ENCODE data around the gene FRMD5. TPM values are rescaled to one million over a fixed set of nuclear protein-coding genes. Genes with fewer than 3 reads are reported as not detected.

The FRMD5 gene
- total and polyA plus RNA-seq, 2 donors, result 0.32 to 2.9 TPM

GRCh38 chr15:43911235-43911781, 283.8 kb downstream of the FRMD5 start:
- H3K4me1 ChIP-seq (ENCODE audit: insufficient read depth), result no peaks in the 10 kb centered on the region
- H3K4me3 ChIP-seq (ENCODE audit: low read depth, low read length), result no peak overlapping the region
- no peak overlapping the region for H3K27ac ChIP-seq (ENCODE audit: low read depth)
- no peaks in the 10 kb centered on the region for H3K36me3 ChIP-seq (ENCODE audit: insufficient read depth)
- DNase-seq (ENCODE audit: extremely low spot score), result peak; percentile 11
- 68% methylated on average over 4 of the region's 4 CpGs for WGBS

DNA sequence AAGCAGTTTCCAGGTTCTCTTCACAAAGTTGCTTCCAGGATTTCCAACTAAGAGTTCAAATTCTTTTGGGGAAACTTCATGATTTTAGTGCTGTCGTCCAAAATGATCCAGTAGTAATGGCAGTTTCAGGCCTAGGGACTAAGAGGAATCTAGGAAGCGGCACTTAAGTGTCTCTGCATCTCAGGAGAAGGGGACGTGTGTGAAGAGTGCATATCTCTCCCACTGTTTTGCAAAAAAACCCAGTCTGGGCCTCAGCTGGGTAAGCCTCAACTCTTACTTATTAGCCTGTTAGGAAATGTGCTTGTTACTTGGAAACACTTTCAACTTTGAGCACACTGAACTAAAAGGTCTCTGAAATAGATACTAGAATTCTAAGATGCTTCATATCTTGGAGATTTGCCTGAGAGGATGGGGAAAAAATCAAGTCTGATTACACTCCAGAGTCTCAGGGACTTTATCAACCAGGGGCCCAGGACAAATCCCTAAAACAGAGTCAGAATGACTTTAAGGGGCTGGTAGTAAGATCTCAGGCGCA, 286.5 kb downstream of the FRMD5 start:
- no peak overlapping the region for H3K27ac ChIP-seq (ENCODE audit: low read depth)
- WGBS, result 71% methylated on average over 4 of the region's 4 CpGs

DNA sequence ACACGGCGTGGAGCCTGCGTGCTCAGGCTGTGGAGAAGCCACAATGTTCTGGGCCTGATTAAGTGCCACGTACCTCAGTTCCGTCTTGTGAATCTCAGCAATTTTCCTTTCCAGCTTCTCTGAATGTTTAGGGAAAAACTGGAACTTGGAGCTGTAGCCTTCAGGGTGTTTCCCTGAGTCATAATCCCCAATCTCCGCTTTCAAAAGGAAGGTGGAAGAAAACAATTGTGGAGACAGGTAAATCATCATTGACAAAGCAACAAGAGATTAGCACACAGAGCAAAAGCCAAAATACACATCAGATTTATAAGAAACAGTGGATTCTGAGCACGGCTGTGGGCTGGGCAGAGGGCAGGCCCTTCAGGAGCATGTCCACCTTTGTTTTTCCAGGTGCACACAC, 289.3 kb downstream of the FRMD5 start:
- Histone ChIP-seq H3K36me3 (ENCODE audit: insufficient read depth) (no peaks in the 10 kb centered on the region), H3K4me3 (ENCODE audit: low read depth, low read length) (no peak overlapping the region), H3K27ac (ENCODE audit: low read depth) (no peak overlapping the region), H3K4me1 (ENCODE audit: insufficient read depth) (no peaks in the 10 kb centered on the region)
- WGBS, result 94% methylated on average over 7 of the region's 7 CpGs
- DNase-seq (ENCODE audit: extremely low spot score), result no peak

More for the DNA sequence above, 286.5 kb downstream of the FRMD5 start:
- no peaks in the 10 kb centered on the region for H3K36me3 ChIP-seq (ENCODE audit: insufficient read depth)
- DNase-seq (ENCODE audit: extremely low spot score), result no peak
- H3K4me1 ChIP-seq (ENCODE audit: insufficient read depth), result no peaks in the 10 kb centered on the region
- H3K4me3 ChIP-seq (ENCODE audit: low read depth, low read length), result no peak overlapping the region

DNA sequence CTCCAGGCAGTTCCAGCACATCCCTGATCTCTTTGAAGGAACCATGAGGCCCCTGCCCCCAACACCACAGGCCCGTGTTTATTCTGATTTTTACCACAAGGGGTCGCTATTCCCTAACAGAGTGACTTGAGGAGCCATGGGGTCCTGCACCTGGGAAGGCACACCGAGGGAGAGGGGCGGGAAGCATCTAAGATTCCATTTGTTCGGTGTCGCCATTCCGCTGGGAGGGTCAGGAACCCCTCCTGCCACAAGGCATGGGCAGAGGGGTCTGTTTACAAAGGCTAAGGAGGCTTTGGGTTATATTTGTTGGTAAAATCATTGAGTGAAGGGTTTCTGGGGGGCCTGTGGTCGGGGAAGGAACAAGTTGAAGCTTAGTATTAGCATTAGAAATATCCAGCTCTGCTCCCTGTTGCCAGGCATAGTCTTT, 291.2 kb downstream of the FRMD5 start:
- Histone ChIP-seq H3K4me1 (ENCODE audit: insufficient read depth) (no peaks in the 10 kb centered on the region), H3K4me3 (ENCODE audit: low read depth, low read length) (no peak overlapping the region), H3K36me3 (ENCODE audit: insufficient read depth) (no peaks in the 10 kb centered on the region), H3K27ac (ENCODE audit: low read depth) (no peak overlapping the region)
- 12% methylated on average over 8 of the region's 8 CpGs for WGBS
- DNase-seq (ENCODE audit: extremely low spot score), result no peak

GRCh38 chr15:43901495-43901894, 293.6 kb downstream of the FRMD5 start:
- H3K4me3 ChIP-seq (ENCODE audit: low read depth, low read length), result no peak overlapping the region
- WGBS, result 71% methylated on average over 10 of the region's 10 CpGs

DNA sequence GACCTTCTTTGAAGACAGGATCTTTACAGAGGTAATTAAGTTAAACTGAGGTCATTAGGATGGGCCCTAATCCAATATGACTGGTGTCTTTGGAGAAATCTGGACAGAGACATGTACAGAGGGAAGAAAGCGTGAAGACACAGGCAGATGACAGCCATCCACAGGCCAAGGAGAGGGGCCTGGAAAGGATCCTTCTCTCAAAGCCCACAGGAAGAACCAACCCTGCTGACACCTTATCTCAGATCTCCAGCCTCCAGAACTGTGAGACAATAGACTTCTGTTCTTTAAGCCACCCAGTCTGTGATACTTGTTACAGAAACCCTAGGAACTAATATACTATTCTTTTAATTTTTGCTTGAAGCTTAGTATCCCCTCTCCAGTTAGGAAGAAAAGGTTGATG, 294.1 kb downstream of the FRMD5 start:
- no peak for DNase-seq (ENCODE audit: extremely low spot score)
- no peak overlapping the region for H3K4me3 ChIP-seq (ENCODE audit: low read depth, low read length)
- 100% methylated on average over 1 of the region's 1 CpG for WGBS
- H3K4me1 ChIP-seq (ENCODE audit: insufficient read depth), result no peaks in the 10 kb centered on the region
- no peak overlapping the region for H3K27ac ChIP-seq (ENCODE audit: low read depth)
- H3K36me3 ChIP-seq (ENCODE audit: insufficient read depth), result no peaks in the 10 kb centered on the region

More at GRCh38 chr15:43901495-43901894, 293.6 kb downstream of the FRMD5 start:
- Histone ChIP-seq H3K27ac (ENCODE audit: low read depth) (no peak overlapping the region), H3K36me3 (ENCODE audit: insufficient read depth) (no peaks in the 10 kb centered on the region), H3K4me1 (ENCODE audit: insufficient read depth) (no peaks in the 10 kb centered on the region)
- DNase-seq (ENCODE audit: extremely low spot score), result no peak

DNA sequence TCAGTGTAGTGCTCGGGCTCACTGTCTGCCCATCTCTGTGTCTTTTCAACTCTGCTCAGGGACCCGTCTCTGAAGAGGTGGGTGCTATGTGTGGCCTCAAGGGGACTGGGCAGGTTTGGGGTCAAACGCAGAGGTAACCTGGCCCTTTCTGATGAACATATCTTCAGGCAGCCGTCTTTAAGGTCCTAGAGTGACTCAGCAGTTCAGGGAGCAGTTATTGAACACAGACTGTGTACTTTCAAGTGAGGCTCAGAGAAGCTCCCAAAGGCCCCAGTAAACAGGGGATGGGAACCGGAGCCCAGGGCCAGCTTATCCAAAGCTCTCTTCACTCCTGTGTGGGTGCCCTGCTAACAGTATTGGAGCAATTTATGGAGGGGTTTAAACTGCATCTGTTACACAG, 295.1 kb downstream of the FRMD5 start:
- DNase-seq (ENCODE audit: extremely low spot score), result no peak
- Histone ChIP-seq H3K27ac (ENCODE audit: low read depth) (no peak overlapping the region), H3K36me3 (ENCODE audit: insufficient read depth) (no peaks in the 10 kb centered on the region), H3K4me3 (ENCODE audit: low read depth, low read length) (no peak overlapping the region), H3K4me1 (ENCODE audit: insufficient read depth) (no peaks in the 10 kb centered on the region)
- 88% methylated on average over 5 of the region's 5 CpGs for WGBS

GRCh38 chr15:43898891-43899290, 296.2 kb downstream of the FRMD5 start:
- WGBS, result 79% methylated on average over 2 of the region's 2 CpGs
- no peaks in the 10 kb centered on the region for H3K36me3 ChIP-seq (ENCODE audit: insufficient read depth)
- H3K4me3 ChIP-seq (ENCODE audit: low read depth, low read length), result no peak overlapping the region
- H3K27ac ChIP-seq (ENCODE audit: low read depth), result no peak overlapping the region
- DNase-seq (ENCODE audit: extremely low spot score), result no peak
- no peaks in the 10 kb centered on the region for H3K4me1 ChIP-seq (ENCODE audit: insufficient read depth)

DNA sequence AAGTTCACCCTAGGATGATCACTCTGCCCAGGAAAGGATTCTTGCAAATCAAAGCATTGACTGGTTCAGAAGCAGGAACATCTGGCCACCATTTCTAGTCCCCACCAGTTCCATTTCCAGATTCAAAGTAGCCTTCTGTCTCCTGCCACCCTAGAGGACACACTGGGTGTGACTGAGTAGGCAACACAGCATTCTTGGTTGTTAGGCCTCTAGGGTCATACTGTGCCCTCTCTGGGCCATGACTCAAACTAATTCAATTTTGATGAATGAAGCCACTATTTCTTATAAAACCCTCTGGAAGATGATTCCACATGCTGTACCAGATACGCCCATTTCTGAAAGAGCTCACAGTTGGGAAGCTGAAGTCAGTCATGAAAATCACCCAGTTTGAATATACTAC, 298.5 kb downstream of the FRMD5 start:
- no peak for DNase-seq (ENCODE audit: extremely low spot score)
- 91% methylated on average over 1 of the region's 1 CpG for WGBS
- H3K4me1 ChIP-seq (ENCODE audit: insufficient read depth), result no peaks in the 10 kb centered on the region
- no peaks in the 10 kb centered on the region for H3K36me3 ChIP-seq (ENCODE audit: insufficient read depth)
- no peak overlapping the region for H3K27ac ChIP-seq (ENCODE audit: low read depth)
- H3K4me3 ChIP-seq (ENCODE audit: low read depth, low read length), result no peak overlapping the region

- no peak overlapping the region for H3K4me3 ChIP-seq (ENCODE audit: low read depth, low read length)
- H3K27ac ChIP-seq (ENCODE audit: low read depth), result no peak overlapping the region
- no peaks in the 10 kb centered on the region for H3K36me3 ChIP-seq (ENCODE audit: insufficient read depth)
- DNase-seq (ENCODE audit: extremely low spot score), result no peak
- 60% methylated on average over 5 of the region's 5 CpGs for WGBS
- no peaks in the 10 kb centered on the region for H3K4me1 ChIP-seq (ENCODE audit: insufficient read depth)
Observed at GRCh38 chr15:43895586-43895985, 299.5 kb downstream of the FRMD5 start.

- Histone ChIP-seq H3K4me1 (ENCODE audit: insufficient read depth) (no peaks in the 10 kb centered on the region), H3K27ac (ENCODE audit: low read depth) (no peak overlapping the region), H3K36me3 (ENCODE audit: insufficient read depth) (no peaks in the 10 kb centered on the region), H3K4me3 (ENCODE audit: low read depth, low read length) (no peak overlapping the region)
- no peak for DNase-seq (ENCODE audit: extremely low spot score)
- 50% methylated on average over 1 of the region's 1 CpG for WGBS
Observed at GRCh38 chr15:43893956-43894355, 301.1 kb downstream of the FRMD5 start.

- DNase-seq (ENCODE audit: extremely low spot score), result no peak
- H3K4me3 ChIP-seq (ENCODE audit: low read depth, low read length), result no peak overlapping the region
- WGBS, result 90% methylated on average over 3 of the region's 3 CpGs
Observed at GRCh38 chr15:43889042-43889441, 306.0 kb downstream of the FRMD5 start.

GRCh38 chr15:43887901-43888300, 307.2 kb downstream of the FRMD5 start:
- no peak for DNase-seq (ENCODE audit: extremely low spot score)
- no peak overlapping the region for H3K4me3 ChIP-seq (ENCODE audit: low read depth, low read length)
- H3K4me1 ChIP-seq (ENCODE audit: insufficient read depth), result no peaks in the 10 kb centered on the region
- 86% methylated on average over 5 of the region's 5 CpGs for WGBS
- H3K27ac ChIP-seq (ENCODE audit: low read depth), result no peak overlapping the region
- no peaks in the 10 kb centered on the region for H3K36me3 ChIP-seq (ENCODE audit: insufficient read depth)

More at GRCh38 chr15:43889042-43889441, 306.0 kb downstream of the FRMD5 start:
- Histone ChIP-seq H3K36me3 (ENCODE audit: insufficient read depth) (no peaks in the 10 kb centered on the region), H3K27ac (ENCODE audit: low read depth) (no peak overlapping the region), H3K4me1 (ENCODE audit: insufficient read depth) (no peaks in the 10 kb centered on the region)

DNA sequence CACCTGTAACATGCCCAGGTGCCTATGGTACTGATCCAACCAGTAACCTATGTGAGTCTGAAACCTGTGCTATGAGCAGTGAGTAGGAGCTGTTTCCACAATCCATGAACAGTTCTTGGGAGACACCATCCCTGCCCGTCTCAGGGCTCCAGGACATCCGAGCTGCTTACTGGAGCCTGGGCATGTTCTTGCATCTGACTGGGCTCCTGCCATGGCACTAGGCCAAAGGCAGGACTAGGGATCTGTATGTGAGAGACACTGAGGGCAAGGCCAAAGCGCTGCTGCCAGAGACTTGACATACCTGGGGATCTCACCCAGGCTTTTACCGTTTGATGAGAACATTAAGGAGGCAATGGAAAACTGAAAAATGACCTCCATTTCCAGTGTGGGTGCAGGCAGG, 308.5 kb downstream of the FRMD5 start:
- Histone ChIP-seq H3K4me3 (ENCODE audit: low read depth, low read length) (no peak overlapping the region), H3K36me3 (ENCODE audit: insufficient read depth) (no peaks in the 10 kb centered on the region), H3K4me1 (ENCODE audit: insufficient read depth) (no peaks in the 10 kb centered on the region), H3K27ac (ENCODE audit: low read depth) (no peak overlapping the region)
- WGBS, result 75% methylated on average over 4 of the region's 4 CpGs
- no peak for DNase-seq (ENCODE audit: extremely low spot score)

- Histone ChIP-seq H3K4me3 (ENCODE audit: low read depth, low read length) (no peak overlapping the region), H3K27ac (ENCODE audit: low read depth) (no peak overlapping the region), H3K4me1 (ENCODE audit: insufficient read depth) (no peaks in the 10 kb centered on the region), H3K36me3 (ENCODE audit: insufficient read depth) (no peaks in the 10 kb centered on the region)
- 97% methylated on average over 3 of the region's 3 CpGs for WGBS
- DNase-seq (ENCODE audit: extremely low spot score), result no peak
Observed at GRCh38 chr15:43883571-43883970, 311.5 kb downstream of the FRMD5 start.
